GM19035 (cell line): ENCODE data around the gene SPRR1A.

Experiments
- ATAC-seq: cut with Tn5 transposase; IDR thresholded peaks from one replicate; pipeline ENCODE4 v1.9.1; 2021; ENCODE audit not compliant: unreplicated experiment

The SPRR1A gene, protein sequence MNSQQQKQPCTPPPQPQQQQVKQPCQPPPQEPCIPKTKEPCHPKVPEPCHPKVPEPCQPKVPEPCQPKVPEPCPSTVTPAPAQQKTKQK

DNA sequence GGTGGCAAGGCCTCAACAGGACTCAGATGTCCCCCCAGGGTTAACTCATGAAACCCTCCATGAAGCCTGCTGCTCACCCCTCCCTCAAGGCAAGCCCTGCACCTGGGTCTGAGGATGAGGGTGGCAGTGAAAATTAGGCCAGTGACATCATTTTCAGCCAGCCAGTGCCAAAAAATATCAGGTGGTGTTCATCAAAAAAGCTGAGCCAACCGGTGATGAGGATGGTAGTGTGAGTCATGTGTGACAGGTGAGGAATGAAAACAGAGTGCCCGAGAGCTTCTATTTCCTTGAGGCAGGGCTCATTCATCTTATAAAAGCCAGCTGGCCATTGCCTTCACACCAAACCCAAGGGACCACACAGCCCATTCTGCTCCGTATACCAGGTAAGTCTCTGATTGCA is at the start of gene SPRR1A:
Gene SPRR1A, plus strand, starts transcription at position 339 of the 400 bp plus-strand sequence. CDS start 1,150 bp downstream, outside the sequence.
- ATAC-seq: no peak

DNA sequence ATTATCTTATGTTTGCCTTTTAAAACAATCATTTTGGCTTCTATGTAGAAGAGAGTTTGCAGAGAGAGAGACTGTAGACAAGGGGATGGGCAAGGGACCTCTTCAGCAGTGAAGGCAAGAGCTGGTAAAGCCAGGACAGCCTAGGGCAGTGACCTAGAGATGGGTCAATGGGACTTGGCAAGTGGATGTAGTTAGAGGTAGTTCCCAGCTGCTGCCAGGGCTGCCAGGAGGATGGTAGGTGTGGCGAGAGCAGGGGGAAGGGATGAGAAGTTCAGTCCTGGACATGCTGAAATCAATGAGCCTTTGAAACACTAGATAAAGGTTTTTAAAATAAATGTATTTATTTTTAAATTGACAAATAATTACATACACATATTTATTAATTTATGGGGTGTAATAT is 43.3 kb upstream of the SPRR1A start:
- no peak for ATAC-seq

DNA sequence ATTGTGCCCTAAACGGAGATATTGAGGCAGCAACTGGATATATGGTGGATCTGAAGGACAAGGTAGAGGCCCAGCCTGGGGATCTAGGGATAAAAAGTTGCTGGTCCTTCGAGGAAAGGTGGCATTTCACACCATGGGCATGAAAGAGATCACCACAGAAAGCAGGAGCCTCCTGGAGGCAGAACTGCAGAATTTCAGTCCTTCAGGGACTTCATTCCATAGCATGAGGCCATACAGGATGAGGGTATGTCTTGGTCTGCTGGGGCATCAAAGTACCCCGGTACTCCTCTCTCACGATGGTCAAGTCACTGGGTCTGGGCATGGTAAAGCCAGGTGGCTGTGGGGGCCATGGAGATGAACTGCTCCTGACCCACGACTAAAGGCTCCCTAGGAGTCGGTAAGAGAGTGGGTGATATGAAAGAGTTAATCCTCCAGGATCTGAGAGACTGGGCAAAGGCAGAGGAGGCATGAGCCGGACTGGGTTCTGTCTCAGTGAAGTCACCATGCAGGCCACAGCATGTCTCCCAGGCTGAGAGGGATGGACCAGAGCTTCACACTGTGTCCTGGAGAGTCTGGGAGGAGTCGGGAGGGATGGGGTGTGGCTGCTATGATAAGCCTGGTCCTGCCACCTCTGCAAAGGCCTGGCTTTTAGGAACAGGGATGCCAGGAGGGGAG is 42.7 kb upstream of the SPRR1A start:
- no peak for ATAC-seq

DNA sequence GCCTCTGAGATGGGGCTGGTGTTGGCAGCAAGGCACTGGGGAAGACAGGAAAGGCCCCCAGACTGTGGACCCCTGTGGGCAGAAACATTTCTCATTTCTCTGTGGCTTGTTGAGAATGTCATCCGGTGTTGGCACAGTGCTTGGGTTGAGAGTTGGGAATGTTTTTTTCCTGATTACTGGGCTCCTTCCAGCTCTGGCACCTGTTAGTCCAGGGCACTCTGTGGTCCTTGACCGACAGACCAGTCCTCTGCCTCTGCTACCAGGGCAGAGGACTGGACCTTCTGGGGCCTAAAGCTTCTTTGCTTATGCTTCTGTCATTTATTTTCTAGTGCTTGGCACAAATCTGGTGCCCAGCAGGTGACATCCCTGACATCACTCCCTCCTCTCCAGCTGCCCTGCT is 41.7 kb upstream of the SPRR1A start:
- no peak for ATAC-seq

DNA sequence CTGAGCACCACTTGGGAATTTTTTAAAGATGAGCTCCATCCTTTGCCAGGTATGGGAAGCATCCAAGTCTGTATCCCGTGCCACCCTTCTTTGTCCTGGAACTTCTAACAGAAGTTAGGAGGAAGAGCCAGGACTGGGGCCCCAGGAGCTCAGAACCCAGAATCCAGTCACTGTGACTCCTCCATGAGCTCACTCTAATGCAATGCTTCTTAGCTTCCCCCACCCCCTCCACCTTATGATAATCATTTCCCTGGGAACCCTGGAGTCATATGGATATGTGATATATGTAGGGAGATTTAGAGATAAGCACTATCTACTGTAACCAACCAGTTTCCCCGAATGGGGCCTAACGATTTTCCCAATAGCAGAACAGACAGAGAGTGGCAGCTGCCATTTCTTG is 37.6 kb upstream of the SPRR1A start:
- no peak for ATAC-seq

DNA sequence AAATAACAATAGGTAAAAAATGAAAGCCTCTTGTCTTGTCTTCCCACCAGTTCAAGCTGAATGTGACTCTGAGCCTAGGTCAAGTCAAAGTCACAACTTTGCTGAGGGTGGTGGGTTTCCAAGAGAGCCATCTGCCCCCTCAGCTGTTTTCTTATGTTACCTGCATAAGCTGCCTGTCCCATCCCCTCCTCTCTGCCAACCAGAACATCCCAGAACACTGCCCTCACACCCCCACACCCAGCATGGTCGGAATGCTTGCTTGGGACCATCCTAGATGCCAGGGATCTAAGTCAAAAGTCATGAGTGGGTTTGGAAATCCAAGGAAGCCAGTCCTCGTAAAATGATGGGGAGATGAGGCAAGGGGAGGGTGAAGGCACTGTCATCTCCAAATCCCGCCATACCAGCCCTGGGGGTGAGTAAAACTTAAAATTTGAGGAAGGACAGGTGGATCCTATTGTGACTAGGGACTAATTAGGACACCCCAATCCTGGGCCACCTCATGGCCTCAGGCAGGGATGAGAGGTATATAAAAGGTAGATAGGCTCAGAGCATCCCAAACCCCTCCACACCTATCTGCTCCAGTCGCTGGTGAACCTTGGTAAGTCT is 37.1 kb upstream of the SPRR1A start, which contains the start of gene SPRR5:
Gene SPRR5, plus strand, starts transcription at position 556 of the 606 bp plus-strand sequence. CDS start 1,349 bp downstream, outside the sequence.
- ATAC-seq: no peak

DNA sequence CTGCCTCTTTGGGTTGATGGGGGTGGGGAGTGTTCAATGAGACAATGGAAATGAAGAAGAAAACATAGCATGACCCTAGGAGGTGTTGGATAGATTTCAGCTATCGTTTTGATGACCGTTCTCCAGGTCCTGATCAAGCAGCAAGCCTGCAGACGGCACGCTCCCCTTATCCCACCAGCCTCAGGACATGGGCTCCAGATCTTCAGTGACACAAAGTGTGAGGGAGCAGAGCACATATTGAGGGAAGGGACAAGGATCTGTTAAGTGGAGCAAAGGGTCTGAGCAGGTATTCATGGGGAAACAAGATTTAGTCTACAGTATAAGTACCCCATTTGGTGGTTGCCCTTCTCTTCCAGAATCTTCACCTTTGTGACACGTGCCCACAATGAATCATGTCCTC is 32.2 kb upstream of the SPRR1A start:
- ATAC-seq: no peak

DNA sequence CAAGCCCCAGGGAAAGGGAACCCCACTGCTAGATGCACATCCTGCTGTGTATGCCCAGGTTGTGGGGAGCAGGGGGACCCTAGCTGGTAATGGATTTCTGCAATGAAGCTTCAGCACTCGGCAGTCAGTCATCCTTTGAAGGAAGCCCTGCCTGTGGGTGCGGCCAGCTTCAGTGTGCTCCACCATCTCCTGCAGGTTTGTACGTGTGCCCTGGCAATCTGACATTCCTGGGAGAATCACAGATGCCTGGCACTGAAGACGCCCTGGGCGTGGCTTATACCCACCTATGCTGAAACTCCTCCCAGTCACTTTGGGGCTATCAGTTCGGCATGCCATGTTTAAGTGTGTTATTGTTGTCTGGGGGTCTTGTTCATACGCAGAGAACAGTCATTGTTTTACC is 30.1 kb upstream of the SPRR1A start:
- ATAC-seq: no peak

DNA sequence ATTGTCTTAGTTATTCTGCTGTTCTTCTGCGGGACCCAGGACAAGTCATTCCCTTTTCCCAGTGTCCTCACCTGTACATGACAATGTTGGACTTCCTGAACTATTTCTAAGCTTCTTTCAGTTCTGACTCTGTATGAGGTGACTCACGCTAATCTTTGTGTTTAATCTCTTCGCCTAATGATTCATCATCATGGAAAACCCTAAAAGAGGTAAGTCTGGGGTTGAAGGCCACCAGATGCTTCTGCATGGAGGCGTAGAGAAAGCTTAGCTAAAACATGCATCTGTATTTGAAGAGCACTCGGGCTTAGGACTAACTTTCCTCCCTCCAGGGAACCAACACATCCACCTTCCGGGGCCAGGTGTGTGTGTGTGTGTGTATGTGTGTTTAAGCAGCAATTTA is 29.4 kb upstream of the SPRR1A start:
- ATAC-seq: no peak

DNA sequence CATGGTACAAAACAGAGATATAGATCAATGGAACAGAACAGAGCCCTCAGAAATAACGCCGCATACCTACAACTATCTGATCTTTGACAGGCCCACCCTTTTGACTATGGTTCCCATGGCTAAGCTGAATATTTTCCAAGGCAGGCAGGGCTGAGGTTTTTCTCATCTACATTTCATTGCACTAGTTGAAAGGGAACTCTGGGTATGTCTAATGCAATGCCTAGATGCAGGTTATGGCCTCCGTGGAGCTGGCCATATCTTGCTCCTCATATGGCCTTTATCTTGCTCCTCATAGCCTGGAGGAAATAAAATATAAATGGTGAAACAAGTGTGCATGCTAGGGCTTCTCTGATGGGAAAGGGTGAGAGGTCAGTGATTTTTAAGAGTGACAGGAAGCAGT is 26.3 kb upstream of the SPRR1A start:
- ATAC-seq: no peak

DNA sequence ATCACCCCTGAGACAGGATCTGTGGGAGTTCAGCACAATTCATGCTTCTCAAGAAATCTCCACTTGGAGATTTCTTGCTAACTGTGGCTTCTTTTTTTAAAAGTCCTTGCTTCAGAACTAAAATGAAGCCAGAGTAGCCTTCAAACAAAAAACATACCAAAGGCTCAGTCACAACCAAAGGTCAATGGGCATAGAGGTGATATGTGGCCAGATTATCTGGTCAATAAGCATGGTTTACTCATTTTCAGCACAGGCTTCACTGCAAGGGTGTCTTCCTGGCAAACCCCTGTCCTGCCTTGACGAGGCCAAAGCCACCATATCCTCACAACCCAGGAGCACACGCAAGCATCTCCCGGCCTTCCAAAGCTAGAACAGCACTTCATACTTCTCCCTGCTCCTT is 24.6 kb upstream of the SPRR1A start:
- ATAC-seq: no peak

DNA sequence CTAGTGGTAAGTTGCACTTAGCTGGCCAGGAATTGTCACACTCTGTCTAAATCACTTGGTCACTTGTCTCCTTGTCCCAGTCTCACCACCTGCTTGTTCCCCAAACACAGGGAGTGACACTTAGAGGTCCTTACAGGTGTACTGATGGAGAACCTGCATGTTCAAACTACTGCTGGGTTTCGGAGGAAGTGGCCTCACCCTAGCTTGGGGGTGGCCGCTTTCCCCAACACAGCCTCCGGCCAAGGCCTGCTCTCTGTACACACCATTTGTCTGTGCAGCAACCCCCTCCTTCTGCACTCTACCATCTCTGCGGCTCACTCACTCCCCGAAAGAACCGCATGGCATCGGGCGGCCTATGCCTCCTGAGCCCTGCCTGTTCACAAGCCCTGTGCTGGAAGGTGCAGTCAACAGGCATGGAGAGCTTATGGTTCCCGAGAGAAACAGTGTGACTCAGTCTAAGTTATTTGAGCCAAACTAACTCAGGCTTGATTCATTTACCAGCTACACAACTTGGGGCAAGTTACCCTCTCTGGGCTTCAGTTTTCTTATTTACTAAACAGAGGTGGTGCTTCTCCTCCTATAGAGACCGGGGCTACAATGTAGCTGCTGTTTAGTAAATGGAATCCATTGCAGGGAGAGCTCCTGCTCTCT is 24.0 kb upstream of the SPRR1A start:
- no peak for ATAC-seq

DNA sequence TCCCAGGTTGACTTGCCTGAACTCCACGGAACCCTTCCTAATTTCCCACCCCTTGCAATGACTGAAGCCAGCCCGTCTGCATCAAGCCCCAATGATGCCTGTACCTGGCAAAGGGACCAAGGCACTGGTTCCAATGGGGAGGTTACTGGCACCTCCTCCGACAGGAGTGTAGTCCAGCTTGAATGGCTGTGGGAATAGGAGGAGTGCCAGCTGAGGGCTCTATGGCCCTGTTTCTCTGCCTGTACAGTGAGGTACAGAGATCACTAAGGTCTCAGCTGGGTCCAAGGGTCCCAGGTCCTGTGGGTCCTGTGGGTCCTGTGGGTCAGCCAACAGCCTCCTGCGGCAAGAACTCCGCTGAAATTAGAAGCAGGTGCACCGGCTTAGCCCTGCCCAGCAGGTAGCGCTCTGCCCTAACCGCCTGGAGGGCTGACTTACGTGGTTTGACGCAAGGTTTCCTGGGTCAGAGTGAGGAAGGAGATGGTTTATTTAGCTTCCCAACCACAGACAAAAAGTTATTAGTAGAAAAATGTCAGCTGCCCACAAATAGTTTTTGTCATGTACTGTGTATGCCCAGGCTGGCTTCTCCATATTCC is 23.3 kb upstream of the SPRR1A start:
- no peak for ATAC-seq

DNA sequence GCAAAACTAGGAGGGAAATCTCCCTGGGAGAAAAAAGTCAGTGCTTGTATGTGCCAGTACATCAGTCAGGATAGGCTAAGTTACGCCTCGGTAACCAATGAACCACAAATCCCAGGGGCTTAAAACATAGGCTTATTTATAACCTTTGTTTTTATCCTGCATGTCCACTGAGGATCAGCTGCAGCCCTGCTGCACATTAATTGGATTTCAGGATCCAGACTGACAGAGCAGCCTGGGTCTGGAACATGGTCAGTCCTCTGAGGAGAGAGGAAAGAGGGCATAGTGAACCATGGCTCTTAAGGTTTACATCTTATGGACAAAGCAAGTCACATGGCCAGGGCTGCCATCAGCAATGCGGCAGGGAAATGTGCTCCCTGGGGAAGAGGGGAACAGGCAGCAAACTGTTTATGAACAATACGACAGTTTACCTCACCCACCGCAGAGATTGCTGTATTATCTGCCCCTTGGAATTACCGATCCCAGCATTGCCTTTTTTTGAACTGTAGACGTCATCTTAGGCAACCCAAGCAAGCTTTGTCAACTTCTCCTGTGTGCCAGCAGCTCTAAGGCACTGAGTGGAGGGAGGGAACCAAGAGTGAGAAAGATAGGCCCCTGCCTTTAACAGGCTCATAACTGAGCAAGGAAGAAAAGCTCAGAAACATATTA is 22.5 kb upstream of the SPRR1A start:
- ATAC-seq: no peak

DNA sequence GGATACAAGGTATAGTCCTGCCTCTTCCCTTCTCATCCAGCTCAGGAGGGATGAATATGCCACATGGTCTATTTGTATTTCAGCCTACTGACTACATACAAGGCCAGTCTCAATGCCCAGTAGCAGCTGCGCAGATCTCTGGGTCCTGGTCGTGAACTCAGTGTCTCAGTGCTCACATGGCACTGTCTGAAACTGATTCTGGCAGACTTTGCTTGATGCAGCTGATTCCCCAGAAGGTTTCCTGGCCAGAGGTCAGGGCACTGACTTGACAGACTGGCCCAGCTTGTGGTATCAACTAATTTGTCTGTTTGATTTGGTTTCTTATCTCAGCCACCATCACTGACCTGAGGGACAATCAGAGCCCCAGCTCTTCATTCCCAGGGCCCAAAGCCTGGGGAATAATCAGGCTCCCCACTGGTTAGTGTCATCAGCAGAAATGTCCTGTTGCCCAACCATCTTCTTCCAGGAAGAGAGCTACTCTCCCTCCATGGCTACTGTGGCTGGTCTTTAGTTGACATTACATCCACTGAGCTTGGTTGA is 20.9 kb upstream of the SPRR1A start:
- no peak for ATAC-seq

DNA sequence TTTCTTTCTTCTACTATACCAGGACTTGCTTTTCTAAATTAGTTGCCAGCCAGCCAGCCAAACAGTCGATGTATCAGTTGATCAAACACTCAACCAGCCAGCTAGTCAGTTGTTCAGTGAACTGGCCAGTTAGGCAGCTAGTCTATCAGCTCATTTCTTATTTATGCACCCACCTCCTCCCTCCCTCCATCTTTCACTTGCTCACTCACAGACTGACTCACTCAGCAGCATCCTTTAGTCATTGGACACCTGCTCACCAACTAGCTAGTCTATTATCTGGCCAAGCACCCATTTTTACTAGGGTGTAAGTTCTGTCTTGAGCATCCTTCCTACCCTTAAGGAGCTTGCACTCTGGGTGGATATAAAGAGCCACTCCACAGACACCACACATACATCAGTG is 19.3 kb upstream of the SPRR1A start:
- no peak for ATAC-seq

DNA sequence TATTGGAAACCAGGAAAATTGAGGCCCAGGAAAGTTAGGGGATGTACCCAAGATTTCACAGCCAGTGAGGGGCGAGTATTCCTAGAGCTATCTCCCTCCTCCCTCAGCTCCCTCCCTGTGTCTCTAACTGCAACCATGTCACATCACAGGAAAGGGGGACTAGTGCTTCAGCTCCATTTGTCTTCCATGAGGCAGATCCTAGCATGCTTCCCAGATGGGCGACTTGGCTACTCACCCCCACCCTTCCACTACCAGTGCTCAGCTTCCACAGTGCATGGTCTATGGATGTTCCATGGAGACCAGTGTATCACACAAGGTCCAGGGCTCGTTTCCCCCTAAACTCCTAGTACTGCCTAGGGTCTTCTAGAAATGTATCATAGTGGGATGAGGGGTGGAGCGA is 18.0 kb upstream of the SPRR1A start:
- ATAC-seq: no peak

DNA sequence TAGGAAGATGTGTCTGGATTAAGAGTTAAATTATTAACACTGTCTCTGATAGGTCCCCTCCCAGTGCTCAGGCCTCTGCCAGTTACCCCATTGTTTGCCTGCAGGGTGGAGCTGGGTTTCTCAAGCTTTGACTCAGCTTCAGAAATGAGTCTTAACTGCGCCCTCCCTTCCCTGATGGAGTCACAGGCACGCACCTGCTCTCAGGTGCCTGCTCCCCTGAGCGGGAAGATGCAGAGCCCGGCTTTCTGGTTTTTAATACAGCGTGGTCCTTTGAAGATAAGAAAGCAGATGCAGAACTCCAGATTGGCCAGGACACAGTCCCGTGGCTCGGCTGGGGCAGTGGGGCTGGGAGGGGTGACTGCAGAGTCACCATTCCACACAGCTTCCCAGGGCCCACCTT is 16.7 kb upstream of the SPRR1A start:
- no peak for ATAC-seq

DNA sequence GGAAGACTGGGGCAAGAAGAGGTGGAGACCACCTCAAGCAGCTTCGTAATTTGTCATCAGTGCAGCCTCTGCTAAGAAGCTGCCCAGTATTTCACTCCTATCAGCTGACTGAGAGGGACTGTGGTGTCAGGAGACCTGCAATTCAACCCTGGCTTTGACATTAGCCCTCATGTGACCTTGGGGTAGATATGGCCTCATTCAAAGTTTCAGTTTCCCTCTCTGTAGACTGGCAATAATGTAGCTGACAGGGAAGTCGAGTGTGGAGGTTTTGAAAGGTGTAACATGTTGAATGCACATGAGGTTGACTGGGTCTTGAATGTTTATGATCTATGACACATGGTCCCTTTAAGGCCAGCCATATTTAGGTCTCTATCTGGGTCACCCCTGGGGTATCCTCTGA is 15.6 kb upstream of the SPRR1A start:
- ATAC-seq: peak; percentile 88

DNA sequence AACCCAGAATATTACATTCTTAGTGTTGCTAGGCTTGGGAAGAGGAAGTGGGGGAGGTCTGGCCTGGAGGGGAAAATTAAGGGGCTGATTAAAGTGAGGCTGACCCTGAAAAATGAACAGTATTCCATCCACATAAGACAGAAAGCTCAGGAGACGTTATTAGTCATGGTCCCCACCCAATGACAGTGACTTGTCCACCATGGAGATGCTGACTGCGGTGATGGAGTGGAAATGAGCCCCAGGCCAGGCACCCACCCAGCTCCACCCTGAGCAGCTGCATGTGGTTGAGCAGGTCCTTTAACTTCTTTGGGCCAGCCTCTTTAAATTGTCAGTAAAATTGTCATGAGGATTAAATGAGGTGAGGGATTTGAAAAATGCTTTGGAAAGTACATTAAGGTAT is 14.8 kb upstream of the SPRR1A start:
- no peak for ATAC-seq

DNA sequence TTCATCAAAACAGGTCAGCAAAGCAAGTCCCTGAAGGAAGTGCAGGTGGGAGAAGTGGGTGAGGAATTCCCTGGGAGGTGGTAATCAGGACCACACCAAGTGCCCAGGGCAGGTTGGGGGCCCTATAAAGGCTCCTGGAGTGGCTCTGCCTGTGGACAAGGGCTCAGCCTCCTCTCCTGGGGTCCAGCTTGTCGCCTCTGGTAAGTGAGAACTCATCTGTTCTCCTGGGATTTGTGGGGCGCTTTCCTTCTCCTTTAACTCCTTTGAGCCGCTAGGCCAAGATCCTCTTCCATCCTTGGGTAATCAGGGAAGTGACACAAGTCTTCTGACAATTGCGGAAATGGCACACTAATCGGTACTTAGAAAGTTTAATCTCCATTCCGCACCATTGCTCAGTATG is 13.4 kb upstream of the SPRR1A start, which contains the start of gene SPRR4:
Gene SPRR4, plus strand, starts transcription at position 154 of the 400 bp plus-strand sequence. CDS start 1,243 bp downstream, outside the sequence.
- no peak for ATAC-seq
